Spinal cord (tissue), 10 donors: ENCODE data around the gene SFRP5. TPM values are rescaled to one million over a fixed set of nuclear protein-coding genes. Genes with fewer than 3 reads are reported as not detected.

Experiments used
- DNase-seq, 6 donors: peaks; one replicate each; pipeline versions ENCODE4 v3.0.0 to v3.0.0-alpha.2; 2013 to 2015; ENCODE audit warnings: low spot score in 6 of 6, low read depth in 4 of 6
- H3K27ac ChIP-seq: one replicate; pipeline ENCODE4 v1.5.1; 2013; ENCODE audit warnings: low read depth, low read length, control low read depth
- H3K27me3 ChIP-seq: one replicate; pipeline ENCODE4 v1.6.1; 2013; ENCODE audit warnings: low read length; ENCODE audit not compliant: control insufficient read depth, insufficient read depth
- H3K36me3 ChIP-seq: one replicate; pipeline ENCODE4 v1.6.1; 2013; ENCODE audit warnings: low read length; ENCODE audit not compliant: control insufficient read depth, insufficient read depth
- H3K4me1 ChIP-seq: one replicate; pipeline ENCODE4 v1.6.1; 2013; ENCODE audit warnings: low read length; ENCODE audit not compliant: control insufficient read depth, insufficient read depth
- H3K4me3 ChIP-seq: one replicate; pipeline ENCODE4 v1.5.1; 2013; ENCODE audit warnings: low read depth, low read length, control low read depth
- H3K9me3 ChIP-seq: one replicate; pipeline ENCODE4 v1.6.1; 2013; ENCODE audit warnings: low read length; ENCODE audit not compliant: control insufficient read depth, insufficient read depth
- WGBS: methylation state at CpG from one replicate; pipeline ENCODE4 v1.1.5; 2013; ENCODE audit warnings: missing lambda C conversion rate; ENCODE audit not compliant: insufficient coverage; 5-methylcytosine and 5-hydroxymethylcytosine counted together
- polyA plus RNA-seq, 2 donors: library from polyadenylated mRNA; unstranded; fragments of 120-200 nt; gene quantifications; one replicate each; pipeline ENCODE4 v1.2.1, GENCODE V29; 2013; ENCODE audit not compliant: insufficient read length in 2 of 2
- total RNA-seq, 2 donors: library from RNA; depleted of rRNA in 1 of 2; stranded (reverse); fragments of 120-200 nt in 1 of 2; fragments of >200 nt in 1 of 2; gene quantifications; one replicate each; pipeline versions ENCODE4 v1.2.3 to v1.2.4, GENCODE V29; 2013 to 2014
- donor health status: healthy.

The SFRP5 gene
- total and polyA plus RNA-seq, 4 donors: 4.1 to 9.6 (median 5.5) TPM

- peaks cover 4% of the 10 kb centered on the region for H3K27me3 ChIP-seq
- peak overlapping the region; percentile 74 for H3K27ac ChIP-seq
- H3K36me3 ChIP-seq: peaks cover 3% of the 10 kb centered on the region
- H3K4me3 ChIP-seq: no peak overlapping the region
- H3K4me1 ChIP-seq: peaks cover 49% of the 10 kb centered on the region
- WGBS: 20% methylated on average over 4 of the region's 6 CpGs
- DNase-seq: peak in 3 of 6 donors; percentile 58 to 89 (median 71)
- no peaks in the 10 kb centered on the region for H3K9me3 ChIP-seq
These were observed 53.6 kb downstream of the SFRP5 start for GRCh38 chr10:97718178-97718577.

- no peak overlapping the region for H3K4me3 ChIP-seq
These were observed 54.2 kb downstream of the SFRP5 start for GRCh38 chr10:97717627-97718026.

More at GRCh38 chr10:97717627-97718026, 54.2 kb downstream of the SFRP5 start:
- 90% methylated on average over 7 of the region's 7 CpGs for WGBS
- no peak for DNase-seq
- Histone ChIP-seq H3K27me3 (peaks cover 4% of the 10 kb centered on the region), H3K4me1 (peaks cover 53% of the 10 kb centered on the region), H3K27ac (peak overlapping the region; percentile 40), H3K9me3 (no peaks in the 10 kb centered on the region), H3K36me3 (peaks cover 3% of the 10 kb centered on the region)

Other genes with a start within 250 kb of the SFRP5 start
- gene ANKRD2, start 199.2 kb downstream of the SFRP5 start, total RNA-seq: under 1 TPM; 0.44 to 0.89 TPM
- gene ANKRD2, start 199.2 kb downstream of the SFRP5 start, polyA plus RNA-seq: 1 to 10 TPM in 1 of 2 donors, under 1 TPM in 1; 0.71 to 1.4 TPM
- 1 to 10 TPM; 3.1 to 4.0 TPM for gene HOGA1, start 187.6 kb downstream of the SFRP5 start, total RNA-seq
- 1 to 10 TPM; 2.6 to 4.0 TPM for gene HOGA1, start 187.6 kb downstream of the SFRP5 start, polyA plus RNA-seq
- gene C10orf62, start 182.3 kb downstream of the SFRP5 start, total RNA-seq: under 1 TPM in 1 of 2 donors, not detected in 1; 0.50 TPM
- under 1 TPM in 1 of 2 donors, not detected in 1; 0.26 TPM for gene C10orf62, start 182.3 kb downstream of the SFRP5 start, polyA plus RNA-seq
- gene MORN4, start 138.5 kb downstream of the SFRP5 start, total RNA-seq: 10 to 100 TPM; 19.2 to 27.8 TPM
- gene MORN4, start 138.5 kb downstream of the SFRP5 start, polyA plus RNA-seq: 10 to 100 TPM; 44.0 to 45.7 TPM
- 10 to 100 TPM; 17.1 to 17.7 TPM for gene PI4K2A, start 131.3 kb downstream of the SFRP5 start, total RNA-seq
- gene PI4K2A, start 131.3 kb downstream of the SFRP5 start, polyA plus RNA-seq: 10 to 100 TPM; 20.4 to 21.2 TPM
- 10 to 100 TPM; 11.6 to 18.7 TPM for gene AVPI1, start 84.8 kb downstream of the SFRP5 start, total RNA-seq
- gene AVPI1, start 84.8 kb downstream of the SFRP5 start, polyA plus RNA-seq: 10 to 100 TPM in 1 of 2 donors, 1 to 10 TPM in 1; 8.2 to 15.2 TPM
- 10 to 100 TPM; 11.7 to 31.5 TPM for gene MARVELD1, start 58.3 kb downstream of the SFRP5 start, total RNA-seq
- 10 to 100 TPM; 14.3 to 25.6 TPM for gene MARVELD1, start 58.3 kb downstream of the SFRP5 start, polyA plus RNA-seq
- 10 to 100 TPM; 28.9 to 33.5 TPM for gene ZFYVE27, start 34.9 kb downstream of the SFRP5 start, total RNA-seq
- gene ZFYVE27, start 34.9 kb downstream of the SFRP5 start, polyA plus RNA-seq: 10 to 100 TPM; 42.7 to 56.0 TPM
- 10 to 100 TPM in 1 of 2 donors, 1 to 10 TPM in 1; 5.8 to 10.8 TPM for gene GOLGA7B, start 77.8 kb upstream of the SFRP5 start, total RNA-seq
- 10 to 100 TPM; 40.0 to 42.7 TPM for gene GOLGA7B, start 77.8 kb upstream of the SFRP5 start, polyA plus RNA-seq